ENCODE results near the gene TMEM38B.

DNA sequence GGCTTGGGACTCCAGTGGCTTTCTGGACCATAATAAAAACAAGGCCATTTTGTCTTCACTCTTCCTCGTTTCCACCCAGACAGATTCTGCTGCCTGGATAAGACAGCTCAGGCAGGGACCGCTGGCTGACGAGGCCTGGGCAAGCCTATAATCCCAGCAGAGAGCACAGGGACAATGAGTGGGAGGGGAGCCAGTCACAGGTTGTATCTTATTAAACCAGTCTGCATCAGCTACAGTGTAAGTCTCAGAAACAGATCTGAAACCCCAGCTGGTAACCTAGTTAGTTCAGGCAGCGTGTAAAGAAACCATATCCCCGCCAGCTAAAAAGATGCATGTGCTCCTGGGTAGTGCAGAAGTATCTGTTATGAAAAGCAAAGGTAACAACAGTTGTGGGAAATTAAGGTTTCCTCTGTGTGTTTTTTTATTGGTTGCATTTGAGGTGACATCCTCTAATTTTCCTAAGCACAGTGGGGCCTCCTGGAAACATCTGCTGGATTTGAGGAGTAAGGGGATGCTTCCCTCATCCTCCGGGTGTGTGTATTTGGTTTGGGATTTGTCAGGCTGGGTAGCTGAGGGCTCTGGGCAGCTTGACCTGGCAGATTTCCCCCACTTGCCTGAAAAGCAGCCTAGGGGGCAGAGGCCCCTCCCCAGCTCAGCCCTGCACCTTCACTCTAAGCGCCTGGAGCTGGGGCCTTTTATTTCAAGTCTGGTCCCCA is 47.3 kb upstream of the TMEM38B start:
- TF ChIP-seq, protein P1, sequence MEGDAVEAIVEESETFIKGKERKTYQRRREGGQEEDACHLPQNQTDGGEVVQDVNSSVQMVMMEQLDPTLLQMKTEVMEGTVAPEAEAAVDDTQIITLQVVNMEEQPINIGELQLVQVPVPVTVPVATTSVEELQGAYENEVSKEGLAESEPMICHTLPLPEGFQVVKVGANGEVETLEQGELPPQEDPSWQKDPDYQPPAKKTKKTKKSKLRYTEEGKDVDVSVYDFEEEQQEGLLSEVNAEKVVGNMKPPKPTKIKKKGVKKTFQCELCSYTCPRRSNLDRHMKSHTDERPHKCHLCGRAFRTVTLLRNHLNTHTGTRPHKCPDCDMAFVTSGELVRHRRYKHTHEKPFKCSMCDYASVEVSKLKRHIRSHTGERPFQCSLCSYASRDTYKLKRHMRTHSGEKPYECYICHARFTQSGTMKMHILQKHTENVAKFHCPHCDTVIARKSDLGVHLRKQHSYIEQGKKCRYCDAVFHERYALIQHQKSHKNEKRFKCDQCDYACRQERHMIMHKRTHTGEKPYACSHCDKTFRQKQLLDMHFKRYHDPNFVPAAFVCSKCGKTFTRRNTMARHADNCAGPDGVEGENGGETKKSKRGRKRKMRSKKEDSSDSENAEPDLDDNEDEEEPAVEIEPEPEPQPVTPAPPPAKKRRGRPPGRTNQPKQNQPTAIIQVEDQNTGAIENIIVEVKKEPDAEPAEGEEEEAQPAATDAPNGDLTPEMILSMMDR (IDR thresholded peaks at IDR 0.05) = no peak
- TF ChIP-seq POLR2A (IDR thresholded peaks at IDR 0.05) = no peak

Data from Peyer's patch (tissue), 4 donors.